DND-41 (cell line): ENCODE measurements around the gene PIK3R3.

Experiments used
- CTCF ChIP-seq: IDR thresholded peaks from 2 replicates; pipeline ENCODE4 v1.5.1; 2012; ENCODE audit warnings: borderline replicate concordance, low read length, moderate library complexity, mild to moderate bottlenecking; ENCODE audit not compliant: poor library complexity, severe bottlenecking; ENCODE audit errors: extremely low read depth
- EZH2 ChIP-seq: IDR thresholded peaks from 3 replicates; pipeline ENCODE4 v1.6.1; 2012; ENCODE audit warnings: borderline replicate concordance, low read depth, mild to moderate bottlenecking, moderate library complexity, low read length, inconsistent platforms; ENCODE audit not compliant: severe bottlenecking

GRCh38 chr1:46153228-46153627, 20.8 kb upstream of the PIK3R3 start:
- TF ChIP-seq CTCF (no peak), EZH2 (no peak)
